ENCODE results near the gene KRTAP10-1. TPM values are rescaled to one million over a fixed set of nuclear protein-coding genes. Genes with fewer than 3 reads are reported as not detected.

Gene KRTAP10-1
- total RNA-seq, 1 donor from 2014 or later = not detected

DNA sequence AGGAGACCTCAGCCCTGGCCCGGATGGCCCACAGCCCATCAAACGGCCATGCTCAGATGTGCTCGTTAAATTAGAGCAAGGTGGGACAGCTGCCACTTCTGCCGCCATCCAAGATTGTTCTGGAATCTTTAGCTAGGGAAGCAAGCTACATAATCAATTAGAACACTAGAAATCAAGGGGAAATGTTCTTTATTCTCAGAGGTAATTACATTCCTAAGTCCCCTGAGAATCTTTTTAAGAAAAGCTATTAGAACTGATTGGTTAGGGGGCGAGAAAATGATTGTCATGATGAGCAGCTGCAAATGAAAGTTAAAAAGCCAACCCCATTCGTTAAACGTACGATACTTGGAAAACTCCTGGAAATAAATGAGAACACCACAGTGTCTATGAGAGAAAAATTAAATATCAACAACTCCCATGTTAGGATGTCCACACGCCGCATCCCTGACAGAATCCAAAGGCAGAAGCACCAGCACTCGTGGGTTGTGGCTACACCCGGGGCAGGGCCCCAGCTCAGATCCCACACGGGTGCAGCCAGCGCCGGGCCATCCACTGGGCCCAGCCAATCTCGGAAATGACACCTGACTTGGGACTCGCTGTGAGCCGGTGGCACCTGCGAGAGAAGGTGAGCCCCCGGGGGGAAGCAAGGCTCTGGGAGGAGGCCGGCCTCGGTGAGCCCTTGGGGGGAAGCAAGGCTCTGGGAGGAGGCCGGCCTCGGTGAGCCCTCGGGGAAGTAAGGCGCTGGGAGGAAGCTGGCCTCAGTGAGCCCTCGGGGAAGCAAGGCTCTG, 37.6 kb downstream of the KRTAP10-1 start:
- DNase-seq = no peak

DNA sequence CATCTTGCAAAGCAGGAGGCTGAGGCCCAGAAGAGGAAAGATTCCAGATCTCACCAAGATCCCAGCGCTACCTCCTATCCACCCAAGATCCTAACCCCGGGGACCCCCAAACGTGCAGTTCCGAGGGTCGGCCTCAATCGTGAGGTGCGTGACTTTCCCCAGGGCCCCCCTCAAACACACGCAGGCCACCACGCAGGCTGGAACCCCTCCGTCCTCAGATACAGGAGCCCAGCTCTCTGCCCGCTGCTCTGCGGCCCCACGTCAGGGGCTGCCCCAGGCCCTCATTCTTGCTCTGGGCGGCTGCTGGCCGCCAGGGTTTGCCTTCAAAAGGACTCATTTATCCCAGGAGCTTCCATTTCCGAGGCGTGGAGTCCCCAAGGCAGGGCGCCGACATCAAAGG, 39.9 kb downstream of the KRTAP10-1 start:
- DNase-seq = no peak

DNA sequence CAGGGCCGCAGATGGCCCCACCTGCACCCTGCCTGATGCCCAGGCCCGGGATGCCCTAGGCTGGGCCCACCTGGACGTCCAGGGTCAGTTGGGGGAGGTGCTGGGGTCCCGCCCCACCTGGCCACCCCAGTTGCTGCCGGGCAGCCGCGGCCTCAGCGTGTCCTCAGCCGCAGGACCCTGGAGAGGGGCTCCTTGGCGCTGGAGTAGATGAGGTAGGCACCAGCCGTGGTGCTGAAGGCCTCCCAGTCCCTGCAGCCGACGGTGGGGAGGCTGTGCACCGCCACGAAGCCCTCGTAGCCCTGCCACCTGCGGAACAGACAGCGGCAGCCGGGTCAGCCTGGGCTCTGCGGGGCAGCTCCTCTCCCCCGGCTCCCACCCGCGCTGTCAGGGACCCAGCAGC, 40.4 kb downstream of the KRTAP10-1 start:
- DNase-seq = no peak

DNA sequence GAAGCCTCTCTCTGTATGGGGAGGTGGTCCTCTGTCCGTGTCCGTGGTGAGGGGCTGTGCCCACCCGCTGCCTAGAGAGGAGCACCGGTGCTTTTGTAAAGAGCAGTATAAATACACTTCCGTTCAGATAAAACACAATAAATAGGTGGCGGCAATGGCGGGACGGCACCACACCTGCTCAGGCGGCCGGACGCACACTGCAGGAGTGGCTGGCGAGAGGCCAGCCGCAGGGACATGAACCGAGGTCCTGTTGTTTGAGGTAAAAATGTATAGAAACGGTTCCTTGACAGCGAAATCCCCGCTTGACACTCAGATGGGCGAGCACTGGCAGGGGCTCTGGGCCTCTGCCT, 40.8 kb downstream of the KRTAP10-1 start:
- DNase-seq = no peak

DNA sequence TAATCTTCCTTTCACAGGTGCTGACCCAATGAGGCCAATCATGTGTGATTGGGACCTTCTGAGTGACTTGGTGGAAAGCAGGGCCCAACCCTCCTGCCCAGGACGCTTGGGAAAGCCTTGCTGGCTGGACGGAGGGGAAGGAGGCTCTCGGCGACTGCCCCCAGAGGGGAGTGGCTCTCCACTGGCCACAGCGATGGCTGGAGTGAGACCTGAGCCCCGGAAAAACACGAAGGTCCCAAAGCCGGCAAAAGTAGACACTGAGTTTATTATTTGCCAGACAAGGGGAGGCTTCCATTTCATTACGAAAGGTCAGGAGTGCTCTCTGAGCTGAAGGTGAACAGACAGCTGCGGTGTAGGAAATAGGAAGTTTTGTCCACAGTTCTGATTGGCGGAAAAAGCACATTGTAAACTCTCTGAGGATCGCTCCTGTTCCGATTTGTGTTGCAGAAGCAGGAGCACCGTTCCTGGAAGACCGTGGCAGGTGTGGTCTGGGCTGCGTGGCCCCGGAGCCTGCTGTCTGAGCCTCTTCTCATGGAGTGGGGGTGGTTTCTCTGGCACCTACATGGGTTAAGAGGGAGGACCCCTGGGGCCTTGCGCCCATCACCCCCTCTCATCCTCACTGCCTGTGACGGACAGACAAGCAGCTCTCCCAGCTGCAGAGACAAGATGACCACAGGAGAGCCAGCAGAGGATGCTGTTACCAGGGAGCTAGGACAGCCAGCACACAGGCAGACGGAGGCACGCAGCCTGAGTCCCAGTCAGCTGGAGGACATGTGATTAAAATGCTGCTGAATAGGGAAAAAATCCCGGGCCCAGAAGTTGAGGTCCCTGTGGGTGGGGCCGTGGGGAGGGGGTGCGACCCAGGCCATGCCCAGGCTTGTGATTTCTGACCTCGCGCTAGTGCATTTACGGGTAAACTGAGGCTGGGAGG, 41.5 kb downstream of the KRTAP10-1 start:
- no peak for DNase-seq

DNA sequence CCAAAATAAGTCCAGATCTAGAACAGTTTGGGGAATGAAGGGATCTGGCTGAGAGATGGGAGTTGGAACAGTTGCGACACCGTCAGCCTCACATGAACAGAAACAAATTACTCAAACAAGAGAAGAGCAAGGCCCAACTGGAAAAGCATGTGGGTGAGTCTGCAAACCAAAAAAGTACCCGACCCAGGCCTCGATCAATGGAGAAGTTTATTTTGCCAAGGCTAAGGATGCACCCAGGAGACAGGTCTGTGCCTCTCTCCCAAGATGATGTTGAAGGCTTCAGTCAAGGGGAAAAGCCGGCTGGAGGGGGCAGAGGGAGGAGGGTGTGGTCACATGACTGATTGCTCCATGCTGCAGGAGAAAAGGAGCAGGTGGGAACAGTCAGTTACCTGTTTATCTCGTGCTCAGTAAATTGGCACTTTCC, 42.3 kb downstream of the KRTAP10-1 start:
- DNase-seq = no peak

DNA sequence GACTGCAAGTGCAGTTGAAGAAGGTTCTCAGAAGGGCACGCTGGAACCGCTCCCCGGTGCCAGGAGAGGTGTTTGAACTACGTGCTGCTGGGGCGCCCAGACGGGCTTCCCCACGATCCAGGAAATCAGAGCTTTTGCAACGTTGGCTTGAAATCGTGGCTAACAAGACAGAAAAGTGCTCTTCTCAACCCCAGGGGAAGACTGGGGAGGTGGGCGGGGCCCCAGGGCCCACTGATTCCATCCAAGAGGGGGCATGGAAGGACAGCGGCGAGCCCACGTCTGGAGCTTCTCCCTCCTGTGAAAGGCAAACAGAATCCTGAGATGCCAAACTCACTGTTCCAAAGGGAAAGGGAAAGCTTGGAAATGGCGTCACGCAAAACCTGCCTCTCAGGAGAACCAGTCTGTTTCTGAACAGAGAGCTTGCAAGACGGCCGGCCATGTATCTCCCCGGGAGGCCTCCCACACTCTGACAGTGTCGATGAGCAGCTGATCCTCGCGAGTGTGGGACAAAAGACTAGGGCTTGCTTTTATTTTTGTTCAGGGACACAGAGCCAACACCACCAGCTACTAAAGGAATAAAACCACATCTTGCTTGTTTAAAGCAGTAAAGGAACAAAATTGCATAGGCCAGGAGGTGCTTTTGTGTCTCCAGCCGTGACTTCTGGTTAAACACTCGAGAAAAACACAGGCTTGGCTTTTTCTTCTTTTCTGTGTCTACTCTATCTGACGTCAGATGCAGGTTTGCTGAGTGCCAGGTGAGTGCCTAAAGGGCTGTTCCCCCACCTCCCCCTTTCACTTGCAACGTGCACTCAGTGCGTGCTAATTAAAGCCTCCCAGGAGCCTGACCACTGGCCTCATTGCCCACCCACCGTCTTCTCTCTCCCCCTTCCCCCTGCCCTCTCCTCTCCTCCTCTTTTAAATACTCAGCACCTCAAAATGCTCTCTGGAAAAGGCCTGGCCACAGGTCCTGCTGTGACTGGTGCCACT, 43.1 kb downstream of the KRTAP10-1 start:
- no peak for DNase-seq

DNA sequence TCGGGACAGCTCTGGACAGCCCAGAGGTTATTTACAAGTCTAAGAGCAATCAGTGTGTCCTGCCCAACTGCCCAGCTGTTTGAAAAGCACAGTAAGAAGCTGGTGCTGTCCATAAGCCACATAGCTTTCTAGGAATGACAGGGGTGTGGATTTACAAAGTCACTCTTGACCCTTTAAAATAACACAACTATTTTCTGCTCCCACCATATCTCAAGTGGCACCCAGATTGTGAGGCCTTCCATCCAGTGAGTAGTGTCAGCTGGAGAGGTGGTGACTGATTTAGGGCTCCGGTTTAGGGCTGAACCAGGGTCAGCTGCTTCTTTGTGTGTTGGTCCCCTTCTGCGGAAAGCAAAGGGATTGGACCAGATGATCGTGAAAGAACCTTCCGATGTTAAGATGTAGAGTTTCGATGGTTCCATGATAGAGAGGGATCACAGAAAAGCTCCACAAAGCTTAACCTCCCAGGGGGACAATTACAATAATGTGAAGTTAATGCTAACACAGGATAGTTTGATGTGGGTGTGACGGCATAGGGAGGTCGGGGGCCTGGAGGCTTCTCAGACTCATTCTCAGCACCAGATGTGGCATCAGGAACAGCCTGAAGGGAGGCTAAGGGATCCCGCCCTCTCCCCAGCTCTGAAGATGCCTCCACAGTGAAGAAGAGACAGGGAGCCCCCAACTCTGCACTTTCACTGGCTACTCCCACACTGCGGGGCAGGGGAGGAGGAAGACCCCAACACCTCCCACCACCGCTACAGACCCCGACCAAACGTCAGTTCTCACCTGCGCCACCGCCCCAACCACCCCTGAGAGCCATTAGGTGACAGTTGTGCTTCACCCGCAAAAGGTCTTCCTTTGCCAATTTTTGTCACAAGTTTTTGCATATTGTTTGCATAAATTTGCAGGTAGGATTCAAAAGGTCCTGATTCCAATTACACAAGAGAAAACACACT, 44.1 kb downstream of the KRTAP10-1 start:
- no peak for DNase-seq

DNA sequence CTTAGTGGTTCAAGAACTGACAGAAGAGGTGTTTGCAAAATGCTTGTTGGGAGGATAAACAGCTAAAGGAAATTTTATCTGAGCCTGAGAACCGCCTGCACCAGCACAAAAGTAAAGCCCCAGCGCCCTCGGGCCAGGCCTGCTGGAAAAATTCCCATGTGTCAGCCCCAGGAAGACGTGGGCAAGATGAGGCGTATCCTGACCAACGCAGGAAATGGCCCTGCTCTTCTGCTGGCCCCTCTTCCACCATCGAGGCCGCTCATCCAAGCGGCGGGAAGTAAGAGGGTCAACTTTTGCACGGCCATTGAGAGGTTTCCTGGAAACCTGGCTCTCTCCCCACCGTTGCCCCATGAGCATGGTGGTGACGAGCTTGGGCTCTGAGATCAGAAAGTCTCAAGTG, 45.0 kb downstream of the KRTAP10-1 start:
- DNase-seq = no peak

DNA sequence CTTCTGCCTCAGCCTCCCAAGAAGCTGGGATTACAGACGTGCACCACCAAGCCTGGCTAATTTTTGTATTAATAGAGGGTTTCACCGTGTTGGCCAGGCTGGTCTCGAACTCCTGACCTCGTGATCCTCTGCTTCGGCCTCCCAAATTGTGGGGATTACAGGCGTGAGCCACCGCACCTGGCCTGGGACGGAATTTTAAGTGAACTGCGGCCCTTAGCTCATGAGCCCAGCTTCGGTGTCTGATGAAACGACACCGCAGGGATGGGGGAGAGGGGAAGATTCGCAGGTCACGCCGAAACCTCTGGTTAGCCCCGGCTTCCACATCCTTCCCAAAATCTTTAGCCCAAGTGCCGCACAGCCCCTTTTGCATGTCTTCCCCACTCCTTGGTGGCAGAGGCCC, 45.6 kb downstream of the KRTAP10-1 start:
- DNase-seq = no peak

DNA sequence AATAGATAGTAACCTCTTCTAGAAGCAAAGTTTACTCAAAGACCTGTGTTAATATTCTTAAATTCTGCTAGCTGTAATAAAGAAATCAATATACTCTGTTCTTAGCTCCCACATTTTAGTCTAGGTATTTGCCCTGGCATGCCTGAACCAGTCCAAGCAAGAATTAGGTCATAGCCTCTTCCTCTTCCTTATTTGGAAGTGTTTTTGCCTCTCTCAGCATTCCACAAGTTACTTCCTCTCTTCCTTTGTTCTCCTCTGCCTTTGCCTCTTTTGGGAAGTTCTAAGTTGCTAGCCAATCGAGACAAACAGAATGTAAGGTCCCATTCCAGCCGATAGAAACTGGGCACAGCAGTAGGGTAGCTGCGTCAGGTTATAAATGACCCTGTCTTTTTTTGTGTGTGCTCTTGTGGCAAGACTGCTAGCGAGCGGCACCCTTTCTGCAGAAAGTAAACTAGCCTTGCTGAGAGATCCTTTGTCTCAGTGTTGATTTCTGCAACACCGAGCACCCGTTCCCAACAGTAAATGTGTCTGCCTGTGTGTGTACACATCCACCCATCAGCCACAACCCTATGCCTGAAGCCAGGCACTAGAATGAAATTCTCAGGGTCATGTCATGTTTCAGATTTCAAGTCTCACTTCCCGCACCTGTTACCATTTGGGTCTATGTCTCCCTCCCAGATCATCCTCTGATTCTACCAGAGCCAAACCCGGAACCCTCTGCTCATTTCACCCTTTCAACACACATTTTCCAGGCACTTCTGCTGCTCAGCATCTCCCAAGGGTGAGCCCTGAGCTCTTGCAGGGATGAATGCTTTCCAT, 47.2 kb downstream of the KRTAP10-1 start:
- no peak for DNase-seq

DNA sequence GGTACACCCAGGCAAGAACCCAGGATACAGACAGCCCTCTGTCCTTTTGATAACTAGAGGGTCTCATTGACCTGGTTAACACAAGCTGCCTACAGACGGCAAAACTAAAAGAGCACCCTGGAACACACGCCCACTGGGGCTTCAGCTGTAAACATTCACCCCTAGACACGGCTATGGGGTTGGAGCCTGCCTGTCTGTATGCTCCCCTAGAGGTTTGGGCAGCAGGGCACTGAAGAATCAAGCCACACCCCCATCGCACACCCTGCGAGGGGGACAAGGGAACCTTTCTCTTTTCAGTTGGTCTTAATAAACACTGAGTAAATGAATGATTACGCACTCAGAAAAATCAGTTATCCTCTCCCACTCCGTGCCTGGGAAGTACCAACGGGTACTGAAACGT, 49.2 kb downstream of the KRTAP10-1 start:
- no peak for DNase-seq

DNA sequence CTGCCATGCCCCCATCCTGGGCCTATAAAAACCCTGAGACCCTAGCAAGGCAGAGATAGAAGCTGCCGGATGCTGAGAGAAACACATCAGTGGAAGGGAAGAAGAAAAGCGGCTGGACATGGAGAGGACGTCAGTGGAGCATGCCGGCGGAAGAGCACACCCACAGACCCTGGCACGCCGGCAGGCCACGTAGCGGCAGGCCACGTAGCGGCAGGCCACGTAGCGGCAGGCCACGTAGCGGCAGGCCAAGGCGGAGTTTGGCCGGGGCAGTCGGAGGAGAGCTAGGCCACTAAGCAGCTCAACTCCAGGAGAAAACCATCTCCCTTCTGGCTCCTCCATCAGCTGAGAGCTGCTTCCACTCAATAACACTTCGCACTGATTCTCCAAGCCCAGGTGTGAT, 49.6 kb downstream of the KRTAP10-1 start:
- DNase-seq = no peak

DNA sequence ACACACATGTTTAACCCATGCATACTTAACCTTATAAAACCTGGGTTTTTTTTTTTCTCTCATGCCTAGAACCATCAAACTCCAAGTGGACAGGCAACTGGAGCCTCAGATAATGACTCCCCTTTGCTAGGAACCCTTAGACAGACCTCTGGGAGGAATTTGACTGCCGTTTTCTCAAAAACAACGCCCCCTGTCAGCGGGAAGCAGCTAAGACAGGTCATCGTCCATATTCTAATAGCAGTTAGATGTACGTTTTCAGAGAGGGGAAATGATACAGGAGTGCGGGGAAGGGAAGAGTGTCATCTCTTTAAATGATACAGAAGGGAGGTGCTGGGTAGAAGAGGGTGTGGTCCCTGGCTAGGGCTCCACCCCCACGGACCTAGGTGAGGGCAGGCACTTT, 50.0 kb downstream of the KRTAP10-1 start:
- DNase-seq = no peak

Other genes with a start within 250 kb of the KRTAP10-1 start
- 107 TPM for gene PFKL, start 240.1 kb downstream of the KRTAP10-1 start, total RNA-seq
- gene CFAP410, start 200.8 kb downstream of the KRTAP10-1 start, total RNA-seq = 5.0 TPM
- gene TRPM2, start 186.6 kb downstream of the KRTAP10-1 start, total RNA-seq = 1.2 TPM
- gene LRRC3, start 84.7 kb downstream of the KRTAP10-1 start, total RNA-seq = 4.8 TPM
- not detected for gene KRTAP10-2, start 11.3 kb upstream of the KRTAP10-1 start, total RNA-seq
- not detected for gene KRTAP10-3, start 18.6 kb upstream of the KRTAP10-1 start, total RNA-seq
- not detected for gene KRTAP10-4, start 33.5 kb upstream of the KRTAP10-1 start, total RNA-seq
- gene KRTAP10-5, start 40.4 kb upstream of the KRTAP10-1 start, total RNA-seq = not detected
- not detected for gene KRTAP10-6, start 52.3 kb upstream of the KRTAP10-1 start, total RNA-seq
- gene KRTAP10-7, start 60.4 kb upstream of the KRTAP10-1 start, total RNA-seq = not detected
- not detected for gene KRTAP10-8, start 71.9 kb upstream of the KRTAP10-1 start, total RNA-seq
- not detected for gene KRTAP10-9, start 86.9 kb upstream of the KRTAP10-1 start, total RNA-seq
- not detected for gene KRTAP10-10, start 97.2 kb upstream of the KRTAP10-1 start, total RNA-seq
- not detected for gene KRTAP10-11, start 106.2 kb upstream of the KRTAP10-1 start, total RNA-seq
- not detected for gene KRTAP12-4, start 114.5 kb upstream of the KRTAP10-1 start, total RNA-seq
- not detected for gene KRTAP12-3, start 117.7 kb upstream of the KRTAP10-1 start, total RNA-seq
- not detected for gene KRTAP12-2, start 126.7 kb upstream of the KRTAP10-1 start, total RNA-seq
- gene KRTAP12-1, start 142.0 kb upstream of the KRTAP10-1 start, total RNA-seq = not detected
- gene KRTAP10-12, start 157.0 kb upstream of the KRTAP10-1 start, total RNA-seq = not detected
- gene TSPEAR, start 171.4 kb upstream of the KRTAP10-1 start, total RNA-seq = not detected